NT2/D1 (cell line): ENCODE measurements around the gene SHB.

Source experiments
- SUZ12 ChIP-seq: IDR thresholded peaks from 2 replicates; pipeline ENCODE4 v1.6.1; 2011; ENCODE audit not compliant: insufficient read length, insufficient read depth; ENCODE audit errors: extremely low read depth
- YY1 ChIP-seq: IDR thresholded peaks from 2 replicates; pipeline ENCODE4 v1.6.1; 2011; ENCODE audit not compliant: insufficient read length, insufficient read depth
- ZNF274 ChIP-seq: IDR thresholded peaks from 2 replicates; pipeline ENCODE4 v1.6.1; 2011; ENCODE audit warnings: mild to moderate bottlenecking, low read depth, low read length

DNA sequence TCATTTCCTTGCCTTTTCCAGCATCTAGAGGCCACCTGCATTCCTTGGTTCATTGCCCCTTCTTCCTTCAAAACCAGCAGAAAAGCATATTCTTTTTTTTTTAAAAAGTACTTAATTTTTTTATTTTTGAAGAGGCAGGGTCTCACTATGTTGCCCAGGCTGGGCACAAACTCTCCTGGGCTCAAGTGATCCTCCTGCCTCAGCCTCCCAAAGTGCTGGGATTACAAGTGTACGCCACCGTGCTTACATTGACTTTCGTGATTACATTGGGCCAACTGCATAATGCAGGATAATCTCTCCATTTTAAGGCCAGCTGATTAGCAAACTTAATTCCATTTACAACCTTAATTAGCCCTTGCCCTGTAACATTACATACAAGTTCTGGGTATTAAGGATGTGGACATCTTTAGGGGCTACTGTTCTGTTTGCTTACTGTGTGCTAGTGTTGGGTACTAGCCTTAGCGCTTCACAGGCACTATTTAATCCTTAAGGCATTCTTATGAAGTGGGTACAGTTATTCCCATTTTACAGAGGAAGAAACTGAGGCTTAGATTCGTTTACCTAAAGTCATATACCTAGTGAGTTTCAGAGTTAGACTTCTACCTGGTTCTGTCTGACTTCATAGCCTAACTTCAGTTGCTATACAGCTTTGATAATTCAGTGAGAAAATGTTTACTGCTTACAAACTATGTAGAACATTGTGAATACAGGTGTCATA lies 198.8 kb downstream of the SHB start:
- TF ChIP-seq YY1: no peak
- no peak for TF ChIP-seq ZNF274
- TF ChIP-seq SUZ12: no peak
